Ascending aorta (tissue), 2 donors: Measurements from ENCODE around the gene ENGASE. TPM values are rescaled to one million over a fixed set of nuclear protein-coding genes. Genes with fewer than 3 reads are reported as not detected.

Experiments used
- DNase-seq, 2 donors: peaks; one replicate each; pipeline ENCODE4 v3.0.0-alpha.2; 2019; ENCODE audit warnings: low spot score in 2 of 2
- H3K27ac ChIP-seq, 2 donors: fragments of 200-600 bp; sonication (generic); one replicate each; pipeline ENCODE4 v1.5.1; 2016 to 2017; ENCODE audit warnings: mild to moderate bottlenecking in 1 of 2
- H3K27me3 ChIP-seq: fragments of 200-600 bp; sonication (generic); one replicate; pipeline ENCODE4 v1.5.1; 2017
- H3K36me3 ChIP-seq, 2 donors: fragments of 200-600 bp; sonication (generic); one replicate each; pipeline ENCODE4 v1.5.1; 2016
- H3K4me1 ChIP-seq, 2 donors: fragments of 200-600 bp; sonication (generic); one replicate each; pipeline ENCODE4 v1.5.1; 2016 to 2017; ENCODE audit warnings: mild to moderate bottlenecking in 1 of 2
- H3K4me3 ChIP-seq, 2 donors: fragments of 200-600 bp; sonication (generic); one replicate each; pipeline ENCODE4 v1.5.1; 2016 to 2017; ENCODE audit warnings: mild to moderate bottlenecking in 1 of 2
- H3K9me3 ChIP-seq, 2 donors: fragments of 200-600 bp; sonication (generic); one replicate each; pipeline ENCODE4 v1.5.1; 2016
- intact Hi-C: fragments of 100-400 bp; cut with DNase I; formaldehyde crosslinking; loops from one replicate; pipeline ENCODE4 v1.15.1; 2023
- total RNA-seq: library from RNA; depleted of rRNA; stranded (reverse); fragments of >200 nt; gene quantifications from one replicate; pipeline ENCODE4 v1.1.0, GENCODE V29; 2016
- TF ChIP-seq, protein P1 (sequence below), 3 experiments: fragments of 200-600 bp in 2 of 3; fragments of 450-650 bp in 1 of 3; sonication (generic) in 2 of 3; IDR thresholded peaks; one replicate each; pipeline ENCODE4 v1.5.1; 2016 to 2019; ENCODE audit warnings: antibody characterized with exemption in 3 of 3, mild to moderate bottlenecking in 1 of 3, moderate library complexity in 1 of 3

Gene ENGASE
- total RNA-seq, 1 donor from 2014 or later, result 13.2 TPM

DNA sequence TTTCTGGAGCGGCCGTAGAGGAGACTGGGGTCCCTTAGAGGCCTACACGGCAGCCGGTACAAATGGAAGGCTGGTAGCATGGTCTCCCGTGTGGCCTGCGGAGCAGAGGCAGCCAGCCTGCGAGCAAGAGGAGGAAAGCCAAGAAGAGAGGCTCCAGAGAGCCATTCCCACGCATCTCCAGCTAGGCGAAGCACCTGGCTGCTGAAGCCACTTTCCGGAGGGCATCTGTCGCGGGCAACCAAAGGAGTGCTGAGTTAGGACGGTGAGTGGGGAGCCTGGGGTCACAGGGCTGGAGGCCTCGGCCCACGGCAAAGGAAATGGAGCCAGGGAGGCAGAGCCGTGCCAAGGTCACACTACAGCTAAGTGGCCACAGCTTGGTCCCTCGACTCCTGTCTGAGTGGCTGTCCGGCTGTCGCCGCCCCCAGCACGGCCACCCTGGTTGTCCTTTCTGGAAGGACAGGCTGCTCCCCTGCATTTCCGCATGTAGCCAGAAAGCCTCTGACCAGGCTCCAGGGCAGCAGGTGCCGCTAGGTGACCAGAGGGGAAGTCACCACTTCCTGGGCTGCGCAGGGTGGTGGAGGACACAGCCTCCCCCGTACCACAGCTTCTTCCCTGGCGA lies 33.7 kb downstream of the ENGASE start:
- Histone ChIP-seq H3K9me3 (no peaks in the 10 kb centered on the region), H3K27me3 (peaks cover 5% of the 10 kb centered on the region), H3K27ac (no peak overlapping the region), H3K36me3 (no peaks in the 10 kb centered on the region), H3K4me1 (no peaks in the 10 kb centered on the region), H3K4me3 (no peak overlapping the region)
- TF ChIP-seq, protein P1, sequence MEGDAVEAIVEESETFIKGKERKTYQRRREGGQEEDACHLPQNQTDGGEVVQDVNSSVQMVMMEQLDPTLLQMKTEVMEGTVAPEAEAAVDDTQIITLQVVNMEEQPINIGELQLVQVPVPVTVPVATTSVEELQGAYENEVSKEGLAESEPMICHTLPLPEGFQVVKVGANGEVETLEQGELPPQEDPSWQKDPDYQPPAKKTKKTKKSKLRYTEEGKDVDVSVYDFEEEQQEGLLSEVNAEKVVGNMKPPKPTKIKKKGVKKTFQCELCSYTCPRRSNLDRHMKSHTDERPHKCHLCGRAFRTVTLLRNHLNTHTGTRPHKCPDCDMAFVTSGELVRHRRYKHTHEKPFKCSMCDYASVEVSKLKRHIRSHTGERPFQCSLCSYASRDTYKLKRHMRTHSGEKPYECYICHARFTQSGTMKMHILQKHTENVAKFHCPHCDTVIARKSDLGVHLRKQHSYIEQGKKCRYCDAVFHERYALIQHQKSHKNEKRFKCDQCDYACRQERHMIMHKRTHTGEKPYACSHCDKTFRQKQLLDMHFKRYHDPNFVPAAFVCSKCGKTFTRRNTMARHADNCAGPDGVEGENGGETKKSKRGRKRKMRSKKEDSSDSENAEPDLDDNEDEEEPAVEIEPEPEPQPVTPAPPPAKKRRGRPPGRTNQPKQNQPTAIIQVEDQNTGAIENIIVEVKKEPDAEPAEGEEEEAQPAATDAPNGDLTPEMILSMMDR (IDR thresholded peaks at IDR 0.05), result no peak
- intact Hi-C loops, result no loop called here
- no peak for DNase-seq

- no peaks in the 10 kb centered on the region for H3K27me3 ChIP-seq
- intact Hi-C loops, result no loop called here
- H3K4me1 ChIP-seq, result no peaks in the 10 kb centered on the region
- H3K4me3 ChIP-seq, result no peak overlapping the region
- TF ChIP-seq, protein P1 (IDR thresholded peaks at IDR 0.05), result no peak
- H3K36me3 ChIP-seq, result no peaks in the 10 kb centered on the region
- no peaks in the 10 kb centered on the region for H3K9me3 ChIP-seq
- no peak overlapping the region for H3K27ac ChIP-seq
- DNase-seq, result no peak
Observed at GRCh38 chr17:79108870-79109269, 34.2 kb downstream of the ENGASE start.

GRCh38 chr17:79109584-79109983 lies 35.0 kb downstream of the ENGASE start:
- no peak overlapping the region for H3K4me3 ChIP-seq
- H3K27me3 ChIP-seq, result no peaks in the 10 kb centered on the region
- intact Hi-C loops, result no loop called here
- H3K4me1 ChIP-seq, result peaks cover 4 to 5% of the 10 kb centered on the region in 2 donors
- no peak overlapping the region for H3K27ac ChIP-seq
- H3K36me3 ChIP-seq, result no peaks in the 10 kb centered on the region
- no peaks in the 10 kb centered on the region for H3K9me3 ChIP-seq
- TF ChIP-seq, protein P1 (IDR thresholded peaks at IDR 0.05), result no peak
- no peak for DNase-seq

- TF ChIP-seq, protein P1 (IDR thresholded peaks at IDR 0.05), result no peak
- peaks cover 7 to 8% of the 10 kb centered on the region in 2 donors for H3K4me1 ChIP-seq
- intact Hi-C loops, result no loop called here
- H3K27me3 ChIP-seq, result no peaks in the 10 kb centered on the region
- H3K27ac ChIP-seq, result no peak overlapping the region
- DNase-seq, result no peak
- no peaks in the 10 kb centered on the region for H3K36me3 ChIP-seq
- no peak overlapping the region for H3K4me3 ChIP-seq
- no peaks in the 10 kb centered on the region for H3K9me3 ChIP-seq
Observed at GRCh38 chr17:79111097-79111496, 36.5 kb downstream of the ENGASE start.

DNA sequence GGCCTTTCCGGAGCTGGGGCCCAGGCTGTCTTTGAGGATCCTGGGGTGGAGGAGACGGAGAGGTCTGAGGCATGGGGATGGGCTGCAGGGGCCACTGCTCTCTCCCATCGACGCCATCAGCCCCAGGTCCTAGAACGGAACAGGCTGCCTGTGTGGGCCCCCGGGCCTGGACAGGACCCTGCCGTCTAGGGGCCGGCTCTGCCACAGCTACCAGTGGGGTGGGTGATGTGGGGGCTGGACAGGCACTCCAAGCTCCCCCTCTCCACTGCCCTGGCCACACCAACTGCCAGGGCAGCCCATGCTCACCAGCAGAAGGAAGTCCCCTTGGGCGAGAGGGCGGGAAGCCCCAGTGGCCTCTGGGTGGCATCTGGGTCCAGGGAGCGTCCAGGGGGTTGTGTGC lies 37.8 kb downstream of the ENGASE start:
- Histone ChIP-seq H3K4me3 (no peak overlapping the region), H3K9me3 (no peaks in the 10 kb centered on the region), H3K27me3 (no peaks in the 10 kb centered on the region), H3K27ac (no peak overlapping the region), H3K4me1 (peaks cover 7 to 8% of the 10 kb centered on the region in 2 donors), H3K36me3 (no peaks in the 10 kb centered on the region)
- no peak for DNase-seq
- TF ChIP-seq, protein P1 (IDR thresholded peaks at IDR 0.05), result no peak
- intact Hi-C loops, result no loop called here
